CD4-positive, alpha-beta T cell (primary cell): ENCODE measurements around the gene CCSER1. TPM values are rescaled to one million over a fixed set of nuclear protein-coding genes. Genes with fewer than 3 reads are reported as not detected.

Experiments used
- ATAC-seq: fragments of 200-7000 bp; cut with Tn5 transposase; one replicate; pipeline ENCODE4 v1.10.0; 2022; ENCODE audit warnings: mild to moderate bottlenecking; ENCODE audit not compliant: poor library complexity
- CTCF ChIA-PET: fragments of 350-600 bp; sonication (Branson Sonifier 250); formaldehyde crosslinking; loops from one replicate; lab custom pipeline; 2021; ENCODE audit warnings: antibody characterized with exemption, inconsistent platforms; lab: Charles Lee
- POLR2A ChIA-PET: fragments of 350-600 bp; sonication (Branson Sonifier 250); formaldehyde crosslinking; loops from one replicate; lab custom pipeline; 2021; ENCODE audit warnings: antibody characterized with exemption, inconsistent platforms; lab: Charles Lee
- DNase-seq, 14 experiments: peaks; one replicate each; pipeline ENCODE4 v3.0.0-alpha.2; 2013 to 2020; ENCODE audit warnings: mixed read lengths in 2 of 14
- H3K27ac ChIP-seq, 2 donors: one replicate each; pipeline versions ENCODE4 v1.5.1 to v1.7.0; 2013; ENCODE audit warnings: low read length in 2 of 2, low read depth in 1 of 2, mild to moderate bottlenecking in 1 of 2
- H3K27me3 ChIP-seq, 2 experiments: 1 replicate in 1 of 2; 2 replicates in 1 of 2; pipeline versions ENCODE4 v1.6.1 to v1.7.0; 2013; ENCODE audit warnings: low read length in 2 of 2, control low read depth in 1 of 2, mild to moderate bottlenecking in 1 of 2, moderate library complexity in 1 of 2; ENCODE audit not compliant: insufficient read depth in 2 of 2, control insufficient read depth in 1 of 2
- H3K36me3 ChIP-seq: one replicate; pipeline ENCODE4 v1.6.1; 2013; ENCODE audit warnings: low read length, control low read depth; ENCODE audit not compliant: insufficient read depth
- H3K4me1 ChIP-seq: one replicate; pipeline ENCODE4 v1.6.1; 2013; ENCODE audit warnings: low read length, control low read depth; ENCODE audit not compliant: insufficient read depth
- H3K4me3 ChIP-seq: one replicate; pipeline ENCODE4 v1.5.1; 2013; ENCODE audit warnings: mild to moderate bottlenecking, low read length, moderate library complexity
- H3K9me3 ChIP-seq, 2 experiments: 1 replicate in 1 of 2; 2 replicates in 1 of 2; pipeline versions ENCODE4 v1.6.1 to v1.7.0; 2013; ENCODE audit warnings: low read length in 2 of 2, mild to moderate bottlenecking in 2 of 2, control low read depth in 1 of 2, moderate library complexity in 1 of 2; ENCODE audit not compliant: control insufficient read depth in 1 of 2, insufficient read depth in 1 of 2
- H3K27ac Mint-ChIP-seq: one replicate; pipeline ENCODE4 v1.8.0; 2020; ENCODE audit warnings: mixed read lengths
- H3K27me3 Mint-ChIP-seq: one replicate; pipeline ENCODE4 v1.8.0; 2021; ENCODE audit warnings: mixed read lengths
- H3K36me3 Mint-ChIP-seq: one replicate; pipeline ENCODE4 v1.8.0; 2021; ENCODE audit warnings: low read depth, mixed read lengths
- H3K4me1 Mint-ChIP-seq: one replicate; pipeline ENCODE4 v1.8.0; 2021; ENCODE audit warnings: low read depth, mixed read lengths
- H3K4me3 Mint-ChIP-seq: one replicate; pipeline ENCODE4 v1.8.0; 2020; ENCODE audit warnings: mild to moderate bottlenecking, mixed read lengths
- H3K9me3 Mint-ChIP-seq: one replicate; pipeline ENCODE4 v1.8.0; 2020; ENCODE audit warnings: mixed read lengths
- intact Hi-C, 2 experiments: fragments of 100-400 bp; cut with DNase I in 1 of 2; cut with micrococcal nuclease in 1 of 2; formaldehyde crosslinking; loops; one replicate each; pipeline versions ENCODE4 v1.15.1 to v1.9.0; 2023 to 2025; cut with DNase I, micrococcal nuclease
- total RNA-seq, 174 experiments: library from RNA in 2 of 174; stranded (reverse) in 2 of 174; gene quantifications; one replicate each; pipeline ENCODE4 v1.2.3 and lab custom pipeline; 2021 to 2026
- TF ChIP-seq, protein P1 (sequence below): fragments of 200-600 bp; IDR thresholded peaks from one replicate; pipeline ENCODE4 v1.8.0; 2022; ENCODE audit warnings: antibody characterized with exemption, mild to moderate bottlenecking

Gene CCSER1
- total RNA-seq, 2 experiments from 2014 or later, result 0.36 to 0.71 TPM

DNA sequence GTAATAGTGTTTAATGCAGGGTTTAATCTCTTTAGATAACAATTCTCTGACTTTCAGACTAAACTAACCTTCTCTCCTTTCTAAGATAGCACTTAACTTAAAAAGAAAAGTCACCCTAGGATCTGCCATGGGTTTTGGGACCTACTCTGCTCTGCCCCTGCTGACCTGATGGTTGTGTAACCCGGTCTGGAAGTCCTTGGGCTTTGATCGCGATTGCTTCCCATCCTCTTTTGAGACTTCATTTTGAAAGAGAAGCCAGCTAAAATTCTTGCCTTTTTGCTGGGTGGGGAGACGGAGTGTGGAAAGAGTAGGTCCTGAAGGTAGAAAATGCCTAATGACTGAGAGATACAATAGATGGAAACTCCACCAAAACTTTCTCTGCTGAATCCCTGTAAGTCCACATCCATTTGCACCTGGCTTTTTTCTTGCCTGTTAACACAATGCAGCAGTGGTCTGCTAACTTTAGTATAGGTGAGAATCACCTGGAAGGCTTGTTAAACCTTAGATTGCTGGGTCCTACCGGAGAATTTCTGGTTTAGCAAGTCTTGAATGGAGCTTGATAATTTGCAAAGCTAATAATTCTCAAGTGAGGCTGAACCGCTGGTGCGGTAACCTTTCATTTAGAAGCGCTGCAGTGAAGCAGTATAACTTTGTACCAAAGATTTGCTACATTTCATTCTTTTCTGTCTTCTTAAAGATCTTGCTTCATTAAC, 45.6 kb upstream of the CCSER1 start:
- H3K4me3 ChIP-seq, result no peak overlapping the region
- H3K36me3 Mint-ChIP-seq, result no peaks in the 10 kb centered on the region
- H3K27ac ChIP-seq, result no peak overlapping the region
- H3K4me1 Mint-ChIP-seq, result no peaks in the 10 kb centered on the region
- ATAC-seq (no peak), DNase-seq (no peak)
- no peaks in the 10 kb centered on the region for H3K4me1 ChIP-seq
- peaks cover 4% of the 10 kb centered on the region for H3K27me3 Mint-ChIP-seq
- CTCF ChIA-PET, result no interaction called here
- TF ChIP-seq, protein P1, sequence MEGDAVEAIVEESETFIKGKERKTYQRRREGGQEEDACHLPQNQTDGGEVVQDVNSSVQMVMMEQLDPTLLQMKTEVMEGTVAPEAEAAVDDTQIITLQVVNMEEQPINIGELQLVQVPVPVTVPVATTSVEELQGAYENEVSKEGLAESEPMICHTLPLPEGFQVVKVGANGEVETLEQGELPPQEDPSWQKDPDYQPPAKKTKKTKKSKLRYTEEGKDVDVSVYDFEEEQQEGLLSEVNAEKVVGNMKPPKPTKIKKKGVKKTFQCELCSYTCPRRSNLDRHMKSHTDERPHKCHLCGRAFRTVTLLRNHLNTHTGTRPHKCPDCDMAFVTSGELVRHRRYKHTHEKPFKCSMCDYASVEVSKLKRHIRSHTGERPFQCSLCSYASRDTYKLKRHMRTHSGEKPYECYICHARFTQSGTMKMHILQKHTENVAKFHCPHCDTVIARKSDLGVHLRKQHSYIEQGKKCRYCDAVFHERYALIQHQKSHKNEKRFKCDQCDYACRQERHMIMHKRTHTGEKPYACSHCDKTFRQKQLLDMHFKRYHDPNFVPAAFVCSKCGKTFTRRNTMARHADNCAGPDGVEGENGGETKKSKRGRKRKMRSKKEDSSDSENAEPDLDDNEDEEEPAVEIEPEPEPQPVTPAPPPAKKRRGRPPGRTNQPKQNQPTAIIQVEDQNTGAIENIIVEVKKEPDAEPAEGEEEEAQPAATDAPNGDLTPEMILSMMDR, result no peak
- no peaks in the 10 kb centered on the region for H3K9me3 Mint-ChIP-seq
- no peak overlapping the region for H3K4me3 Mint-ChIP-seq
- H3K9me3 ChIP-seq, result no peaks in the 10 kb centered on the region
- no peaks in the 10 kb centered on the region for H3K36me3 ChIP-seq
- intact Hi-C loops, result no loop called here
- H3K27me3 ChIP-seq, result no peaks in the 10 kb centered on the region
- POLR2A ChIA-PET, result no interaction called here
- H3K27ac Mint-ChIP-seq, result no peak overlapping the region

- no peaks in the 10 kb centered on the region for H3K9me3 Mint-ChIP-seq
- Histone ChIP-seq H3K27me3 (no peaks in the 10 kb centered on the region), H3K27ac (no peak overlapping the region), H3K9me3 (no peaks in the 10 kb centered on the region), H3K36me3 (no peaks in the 10 kb centered on the region), H3K4me3 (no peak overlapping the region), H3K4me1 (no peaks in the 10 kb centered on the region)
- H3K4me3 Mint-ChIP-seq, result no peak overlapping the region
- intact Hi-C loops, result no loop called here
- H3K4me1 Mint-ChIP-seq, result no peaks in the 10 kb centered on the region
- no peak overlapping the region for H3K27ac Mint-ChIP-seq
- DNase-seq, result no peak
- ChIA-PET CTCF (no interaction called here), POLR2A (no interaction called here)
- H3K36me3 Mint-ChIP-seq, result no peaks in the 10 kb centered on the region
- TF ChIP-seq, protein P1, result no peak
- ATAC-seq, result no peak
- H3K27me3 Mint-ChIP-seq, result peaks cover 4% of the 10 kb centered on the region
Measured at GRCh38 chr4:90082449-90082848, 44.7 kb upstream of the CCSER1 start.

DNA sequence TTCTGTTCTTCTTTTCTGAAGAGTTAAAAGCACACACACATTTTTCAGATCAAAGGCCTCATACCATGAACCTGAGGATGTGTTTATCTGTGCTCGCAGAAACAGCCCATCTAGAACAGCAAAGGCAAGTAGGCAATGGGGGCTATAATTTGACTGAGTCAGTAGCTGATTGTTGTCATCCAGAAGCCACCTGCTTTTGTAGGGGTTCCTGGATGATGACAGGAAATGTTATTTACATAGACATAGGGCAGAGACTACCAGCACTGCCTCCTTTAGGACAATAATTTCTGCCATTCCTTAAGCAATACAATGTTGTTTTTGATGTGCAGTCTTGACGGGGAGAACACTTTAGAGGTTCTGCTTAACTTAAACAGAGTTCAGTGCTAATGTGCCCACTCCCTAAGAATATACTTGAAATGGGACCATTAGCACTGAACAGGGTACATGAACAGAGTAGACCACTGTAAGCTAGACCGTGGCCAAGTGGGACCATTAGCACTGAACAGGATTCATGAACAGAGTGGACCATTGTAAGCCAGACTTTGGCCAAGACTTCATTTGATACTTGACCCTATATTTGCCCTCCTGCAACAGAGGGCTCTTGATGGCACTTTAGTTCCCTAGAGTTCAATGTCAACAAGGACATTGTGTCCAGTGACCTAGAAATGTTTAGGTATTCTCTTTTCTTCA, 42.8 kb upstream of the CCSER1 start:
- H3K4me1 ChIP-seq, result no peaks in the 10 kb centered on the region
- Mint-ChIP-seq H3K4me3 (no peak overlapping the region), H3K27ac (no peak overlapping the region), H3K9me3 (no peaks in the 10 kb centered on the region), H3K4me1 (no peaks in the 10 kb centered on the region), H3K36me3 (no peaks in the 10 kb centered on the region), H3K27me3 (peaks cover 4% of the 10 kb centered on the region)
- DNase-seq (no peak), ATAC-seq (no peak)
- H3K27me3 ChIP-seq, result no peaks in the 10 kb centered on the region
- no peak overlapping the region for H3K27ac ChIP-seq
- POLR2A ChIA-PET, result no interaction called here
- H3K4me3 ChIP-seq, result no peak overlapping the region
- intact Hi-C loops, result no loop called here
- TF ChIP-seq, protein P1, result no peak
- CTCF ChIA-PET, result no interaction called here
- no peaks in the 10 kb centered on the region for H3K9me3 ChIP-seq
- no peaks in the 10 kb centered on the region for H3K36me3 ChIP-seq
